ENCODE measurements around the gene YAP1. TPM values are rescaled to one million over a fixed set of nuclear protein-coding genes. Genes with fewer than 3 reads are reported as not detected.
"Not testable (repeated sequence)": the region's sequence is repeated elsewhere in the genome, so short reads cannot be mapped to it uniquely, and the experiment has no call there.

The YAP1 gene
- total and polyA plus RNA-seq, 4 experiments from 2014 or later: 0.44 to 0.75 TPM; not detected in 2

GRCh38 chr11:102200325-102200724 lies 90.1 kb downstream of the YAP1 start:
- H3K4me1 Mint-ChIP-seq; H3K36me3 ChIP-seq (ENCODE audit: insufficient read depth, low read length); DNase-seq; CTCF ChIA-PET (ENCODE audit: partially characterized antibody); H3K4me3 ChIP-seq (ENCODE audit: low read length in 2 of 2); H3K9me3 ChIP-seq (ENCODE audit: control insufficient read depth in 1 of 2, low read length in 2 of 2); H3K27ac Mint-ChIP-seq; POLR2A ChIA-PET (ENCODE audit: partially characterized antibody); intact Hi-C loops (cut with micrococcal nuclease); H3K4me1 ChIP-seq (ENCODE audit: insufficient read depth, low read length); H3K27me3 ChIP-seq (ENCODE audit: insufficient read depth, low read length); H3K4me3 Mint-ChIP-seq; H3K9me3 Mint-ChIP-seq; H3K27ac ChIP-seq (ENCODE audit: low read depth, low read length); H3K36me3 Mint-ChIP-seq: not testable (repeated sequence)
- H3K27me3 Mint-ChIP-seq: peaks cover 9 to 22% of the 10 kb centered on the region in 2 donors

- Mint-ChIP-seq H3K4me3 (no peak overlapping the region), H3K27me3 (peaks cover 12 to 23% of the 10 kb centered on the region in 2 donors), H3K36me3 (peaks cover 0 to 3% of the 10 kb centered on the region in 2 donors), H3K27ac (no peak overlapping the region), H3K9me3 (no peaks in the 10 kb centered on the region), H3K4me1 (no peaks in the 10 kb centered on the region)
- no peak for DNase-seq
- Histone ChIP-seq H3K4me3 (ENCODE audit: low read length in 2 of 2) (no peak overlapping the region), H3K27ac (ENCODE audit: low read depth, low read length) (no peak overlapping the region), H3K9me3 (ENCODE audit: control insufficient read depth in 1 of 2, low read length in 2 of 2) (no peaks in the 10 kb centered on the region), H3K27me3 (ENCODE audit: insufficient read depth, low read length) (no peaks in the 10 kb centered on the region), H3K4me1 (ENCODE audit: insufficient read depth, low read length) (no peaks in the 10 kb centered on the region), H3K36me3 (ENCODE audit: insufficient read depth, low read length) (no peaks in the 10 kb centered on the region)
- ChIA-PET POLR2A (ENCODE audit: partially characterized antibody) (no interaction called here), CTCF (ENCODE audit: partially characterized antibody) (no interaction called here)
- intact Hi-C loops (cut with micrococcal nuclease): no loop called here
Observed at GRCh38 chr11:102201776-102202175, 91.5 kb downstream of the YAP1 start.

- ChIA-PET POLR2A (ENCODE audit: partially characterized antibody) (no interaction called here), CTCF (ENCODE audit: partially characterized antibody) (no interaction called here)
- H3K4me3 Mint-ChIP-seq: no peak overlapping the region
- no peak for DNase-seq
- Histone ChIP-seq H3K9me3 (ENCODE audit: control insufficient read depth in 1 of 2, low read length in 2 of 2) (no peaks in the 10 kb centered on the region), H3K27ac (ENCODE audit: low read depth, low read length) (no peak overlapping the region), H3K4me1 (ENCODE audit: insufficient read depth, low read length) (no peaks in the 10 kb centered on the region), H3K36me3 (ENCODE audit: insufficient read depth, low read length) (no peaks in the 10 kb centered on the region), H3K4me3 (ENCODE audit: low read length in 2 of 2) (no peak overlapping the region), H3K27me3 (ENCODE audit: insufficient read depth, low read length) (no peaks in the 10 kb centered on the region)
- H3K9me3 Mint-ChIP-seq: no peaks in the 10 kb centered on the region
- H3K27me3 Mint-ChIP-seq: peaks cover 16 to 20% of the 10 kb centered on the region in 2 donors
- H3K36me3 Mint-ChIP-seq: peaks cover 0 to 3% of the 10 kb centered on the region in 2 donors
- H3K27ac Mint-ChIP-seq: no peak overlapping the region
- intact Hi-C loops (cut with micrococcal nuclease): no loop called here
- no peaks in the 10 kb centered on the region for H3K4me1 Mint-ChIP-seq
Observed at GRCh38 chr11:102202972-102203371, 92.7 kb downstream of the YAP1 start.

GRCh38 chr11:102204174-102204573 lies 93.9 kb downstream of the YAP1 start:
- H3K9me3 ChIP-seq (ENCODE audit: control insufficient read depth in 1 of 2, low read length in 2 of 2): no peaks in the 10 kb centered on the region
- no peak overlapping the region for H3K27ac ChIP-seq (ENCODE audit: low read depth, low read length)
- H3K27ac Mint-ChIP-seq: no peak overlapping the region
- H3K9me3 Mint-ChIP-seq: no peaks in the 10 kb centered on the region
- peaks cover 0 to 3% of the 10 kb centered on the region in 2 donors for H3K36me3 Mint-ChIP-seq
- intact Hi-C loops (cut with micrococcal nuclease): no loop called here
- H3K4me3 ChIP-seq (ENCODE audit: low read length in 2 of 2): no peak overlapping the region
- H3K27me3 ChIP-seq (ENCODE audit: insufficient read depth, low read length): no peaks in the 10 kb centered on the region
- no peak for DNase-seq
- H3K4me1 Mint-ChIP-seq: no peaks in the 10 kb centered on the region
- POLR2A ChIA-PET (ENCODE audit: partially characterized antibody): no interaction called here
- no peaks in the 10 kb centered on the region for H3K36me3 ChIP-seq (ENCODE audit: insufficient read depth, low read length)
- no peaks in the 10 kb centered on the region for H3K4me1 ChIP-seq (ENCODE audit: insufficient read depth, low read length)
- H3K27me3 Mint-ChIP-seq: peaks cover 14 to 15% of the 10 kb centered on the region in 2 donors
- CTCF ChIA-PET (ENCODE audit: partially characterized antibody): interaction anchor here (0.7 kb wide), 1 partner anchor 427 kb away, joined by 3 read pairs; no protein-coding TSS in a partner anchor
- no peak overlapping the region for H3K4me3 Mint-ChIP-seq

- H3K27me3 ChIP-seq (ENCODE audit: insufficient read depth, low read length): no peaks in the 10 kb centered on the region
- Mint-ChIP-seq H3K27ac (no peak overlapping the region), H3K27me3 (peaks cover 19 to 22% of the 10 kb centered on the region in 2 donors), H3K4me3 (no peak overlapping the region), H3K36me3 (peaks cover 0 to 3% of the 10 kb centered on the region in 2 donors), H3K9me3 (no peaks in the 10 kb centered on the region), H3K4me1 (no peaks in the 10 kb centered on the region)
- no peaks in the 10 kb centered on the region for H3K9me3 ChIP-seq (ENCODE audit: control insufficient read depth in 1 of 2, low read length in 2 of 2)
- intact Hi-C loops (cut with micrococcal nuclease): no loop called here
- CTCF ChIA-PET (ENCODE audit: partially characterized antibody): no interaction called here
- H3K4me3 ChIP-seq (ENCODE audit: low read length in 2 of 2): no peak overlapping the region
- H3K4me1 ChIP-seq (ENCODE audit: insufficient read depth, low read length): no peaks in the 10 kb centered on the region
- H3K27ac ChIP-seq (ENCODE audit: low read depth, low read length): no peak overlapping the region
- DNase-seq: no peak
- H3K36me3 ChIP-seq (ENCODE audit: insufficient read depth, low read length): no peaks in the 10 kb centered on the region
- POLR2A ChIA-PET (ENCODE audit: partially characterized antibody): no interaction called here
Observed at GRCh38 chr11:102205805-102206204, 95.6 kb downstream of the YAP1 start.

- no peaks in the 10 kb centered on the region for H3K4me1 Mint-ChIP-seq
- Histone ChIP-seq H3K27me3 (ENCODE audit: insufficient read depth, low read length) (no peaks in the 10 kb centered on the region), H3K9me3 (ENCODE audit: control insufficient read depth in 1 of 2, low read length in 2 of 2) (no peaks in the 10 kb centered on the region), H3K36me3 (ENCODE audit: insufficient read depth, low read length) (no peaks in the 10 kb centered on the region), H3K4me3 (ENCODE audit: low read length in 2 of 2) (no peak overlapping the region), H3K4me1 (ENCODE audit: insufficient read depth, low read length) (no peaks in the 10 kb centered on the region), H3K27ac (ENCODE audit: low read depth, low read length) (no peak overlapping the region)
- no peak overlapping the region for H3K27ac Mint-ChIP-seq
- peaks cover 0 to 3% of the 10 kb centered on the region in 2 donors for H3K36me3 Mint-ChIP-seq
- ChIA-PET POLR2A (ENCODE audit: partially characterized antibody) (no interaction called here), CTCF (ENCODE audit: partially characterized antibody) (no interaction called here)
- intact Hi-C loops (cut with micrococcal nuclease): no loop called here
- no peak for DNase-seq
- no peaks in the 10 kb centered on the region for H3K9me3 Mint-ChIP-seq
- H3K27me3 Mint-ChIP-seq: peaks cover 18 to 27% of the 10 kb centered on the region in 2 donors
- H3K4me3 Mint-ChIP-seq: no peak overlapping the region
Observed at GRCh38 chr11:102208835-102209234, 98.6 kb downstream of the YAP1 start.

GRCh38 chr11:102214623-102215022 lies 104.4 kb downstream of the YAP1 start:
- Histone ChIP-seq H3K27ac (ENCODE audit: low read depth, low read length) (no peak overlapping the region), H3K4me1 (ENCODE audit: insufficient read depth, low read length) (no peaks in the 10 kb centered on the region), H3K4me3 (ENCODE audit: low read length in 2 of 2) (no peak overlapping the region), H3K36me3 (ENCODE audit: insufficient read depth, low read length) (no peaks in the 10 kb centered on the region), H3K9me3 (ENCODE audit: control insufficient read depth in 1 of 2, low read length in 2 of 2) (no peaks in the 10 kb centered on the region), H3K27me3 (ENCODE audit: insufficient read depth, low read length) (no peaks in the 10 kb centered on the region)
- DNase-seq: no peak
- no peaks in the 10 kb centered on the region for H3K4me1 Mint-ChIP-seq
- H3K4me3 Mint-ChIP-seq: no peak overlapping the region
- H3K36me3 Mint-ChIP-seq: no peaks in the 10 kb centered on the region
- CTCF ChIA-PET (ENCODE audit: partially characterized antibody): no interaction called here
- H3K27ac Mint-ChIP-seq: no peak overlapping the region
- intact Hi-C loops (cut with micrococcal nuclease): no loop called here
- peaks cover 21 to 26% of the 10 kb centered on the region in 2 donors for H3K27me3 Mint-ChIP-seq
- POLR2A ChIA-PET (ENCODE audit: partially characterized antibody): no interaction called here
- no peaks in the 10 kb centered on the region for H3K9me3 Mint-ChIP-seq

- no peaks in the 10 kb centered on the region for H3K27me3 ChIP-seq (ENCODE audit: insufficient read depth, low read length)
- Mint-ChIP-seq H3K27ac (no peak overlapping the region), H3K9me3 (no peaks in the 10 kb centered on the region), H3K4me3 (no peak overlapping the region), H3K36me3 (no peaks in the 10 kb centered on the region), H3K4me1 (no peaks in the 10 kb centered on the region), H3K27me3 (peaks cover 16 to 20% of the 10 kb centered on the region in 2 donors)
- no peaks in the 10 kb centered on the region for H3K4me1 ChIP-seq (ENCODE audit: insufficient read depth, low read length)
- no peaks in the 10 kb centered on the region for H3K9me3 ChIP-seq (ENCODE audit: control insufficient read depth in 1 of 2, low read length in 2 of 2)
- H3K27ac ChIP-seq (ENCODE audit: low read depth, low read length): no peak overlapping the region
- ChIA-PET POLR2A (ENCODE audit: partially characterized antibody) (no interaction called here), CTCF (ENCODE audit: partially characterized antibody) (no interaction called here)
- intact Hi-C loops (cut with micrococcal nuclease): no loop called here
- no peak overlapping the region for H3K4me3 ChIP-seq (ENCODE audit: low read length in 2 of 2)
- H3K36me3 ChIP-seq (ENCODE audit: insufficient read depth, low read length): no peaks in the 10 kb centered on the region
- DNase-seq: no peak
Observed at GRCh38 chr11:102216433-102217075, 106.3 kb downstream of the YAP1 start.

Data from CD4-positive, alpha-beta memory T cell (primary cell).